ENCODE data around the gene MRPS9.

DNA sequence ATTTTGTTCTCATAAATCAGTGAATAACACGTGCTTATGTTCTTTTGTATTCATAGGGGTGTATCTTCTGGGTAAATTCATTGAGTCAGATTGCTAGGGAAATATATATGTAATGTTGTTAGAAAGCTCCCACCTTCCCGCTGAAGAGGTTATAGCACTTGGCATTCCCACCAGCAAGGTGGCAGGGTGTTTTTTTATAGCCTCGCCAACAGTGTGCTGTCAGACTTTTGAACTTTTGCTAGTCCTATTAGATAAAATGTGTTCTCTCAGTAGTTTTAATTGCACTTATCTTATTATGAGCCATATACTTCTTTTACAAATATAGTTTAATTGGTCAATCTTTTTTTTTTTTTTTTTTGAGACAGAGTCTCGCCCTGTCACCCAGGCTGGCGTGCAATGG is 31.0 kb downstream of the MRPS9 start:
- TF ChIP-seq EZH2 (IDR thresholded peaks at IDR 0.05; ENCODE audit: borderline replicate concordance, insufficient read depth, low read length, poor library complexity, severe bottlenecking) (no peak), TAF1 (IDR thresholded peaks at IDR 0.05; ENCODE audit: low read depth) (no peak), CTCF (IDR thresholded peaks at IDR 0.05; ENCODE audit: poor library complexity, severe bottlenecking) (no peak), POLR2AphosphoS5 (IDR thresholded peaks at IDR 0.05) (no peak), RAD21 (conservative IDR thresholded peaks at IDR 0.05) (no peak), EP300 (conservative IDR thresholded peaks at IDR 0.05; ENCODE audit: poor library complexity, severe bottlenecking) (no peak), MXI1 (conservative IDR thresholded peaks at IDR 0.05; ENCODE audit: poor library complexity, severe bottlenecking) (no peak), SMC3 (conservative IDR thresholded peaks at IDR 0.05; ENCODE audit: poor library complexity) (no peak)
- TF ChIP-seq, protein P1, sequence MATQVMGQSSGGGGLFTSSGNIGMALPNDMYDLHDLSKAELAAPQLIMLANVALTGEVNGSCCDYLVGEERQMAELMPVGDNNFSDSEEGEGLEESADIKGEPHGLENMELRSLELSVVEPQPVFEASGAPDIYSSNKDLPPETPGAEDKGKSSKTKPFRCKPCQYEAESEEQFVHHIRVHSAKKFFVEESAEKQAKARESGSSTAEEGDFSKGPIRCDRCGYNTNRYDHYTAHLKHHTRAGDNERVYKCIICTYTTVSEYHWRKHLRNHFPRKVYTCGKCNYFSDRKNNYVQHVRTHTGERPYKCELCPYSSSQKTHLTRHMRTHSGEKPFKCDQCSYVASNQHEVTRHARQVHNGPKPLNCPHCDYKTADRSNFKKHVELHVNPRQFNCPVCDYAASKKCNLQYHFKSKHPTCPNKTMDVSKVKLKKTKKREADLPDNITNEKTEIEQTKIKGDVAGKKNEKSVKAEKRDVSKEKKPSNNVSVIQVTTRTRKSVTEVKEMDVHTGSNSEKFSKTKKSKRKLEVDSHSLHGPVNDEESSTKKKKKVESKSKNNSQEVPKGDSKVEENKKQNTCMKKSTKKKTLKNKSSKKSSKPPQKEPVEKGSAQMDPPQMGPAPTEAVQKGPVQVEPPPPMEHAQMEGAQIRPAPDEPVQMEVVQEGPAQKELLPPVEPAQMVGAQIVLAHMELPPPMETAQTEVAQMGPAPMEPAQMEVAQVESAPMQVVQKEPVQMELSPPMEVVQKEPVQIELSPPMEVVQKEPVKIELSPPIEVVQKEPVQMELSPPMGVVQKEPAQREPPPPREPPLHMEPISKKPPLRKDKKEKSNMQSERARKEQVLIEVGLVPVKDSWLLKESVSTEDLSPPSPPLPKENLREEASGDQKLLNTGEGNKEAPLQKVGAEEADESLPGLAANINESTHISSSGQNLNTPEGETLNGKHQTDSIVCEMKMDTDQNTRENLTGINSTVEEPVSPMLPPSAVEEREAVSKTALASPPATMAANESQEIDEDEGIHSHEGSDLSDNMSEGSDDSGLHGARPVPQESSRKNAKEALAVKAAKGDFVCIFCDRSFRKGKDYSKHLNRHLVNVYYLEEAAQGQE (IDR thresholded peaks at IDR 0.05; ENCODE audit: borderline replicate concordance), result no peak

Data from neural cell (in vitro differentiated cells).